GM12892 (cell line): ENCODE results near the gene CDIP1.

ENCODE experiments used
- POLR2A ChIP-seq: IDR thresholded peaks from 2 replicates; pipeline ENCODE4 v1.6.1; 2011; ENCODE audit warnings: low read depth, low read length, control low read depth
- POLR2AphosphoS5 ChIP-seq: IDR thresholded peaks from 2 replicates; pipeline ENCODE4 v1.6.1; 2011; ENCODE audit warnings: low read depth, low read length, control low read depth
- TAF1 ChIP-seq: IDR thresholded peaks from 2 replicates; pipeline ENCODE4 v1.6.1; 2011; ENCODE audit warnings: low read depth, mild to moderate bottlenecking, control low read depth, low read length, borderline replicate concordance

DNA sequence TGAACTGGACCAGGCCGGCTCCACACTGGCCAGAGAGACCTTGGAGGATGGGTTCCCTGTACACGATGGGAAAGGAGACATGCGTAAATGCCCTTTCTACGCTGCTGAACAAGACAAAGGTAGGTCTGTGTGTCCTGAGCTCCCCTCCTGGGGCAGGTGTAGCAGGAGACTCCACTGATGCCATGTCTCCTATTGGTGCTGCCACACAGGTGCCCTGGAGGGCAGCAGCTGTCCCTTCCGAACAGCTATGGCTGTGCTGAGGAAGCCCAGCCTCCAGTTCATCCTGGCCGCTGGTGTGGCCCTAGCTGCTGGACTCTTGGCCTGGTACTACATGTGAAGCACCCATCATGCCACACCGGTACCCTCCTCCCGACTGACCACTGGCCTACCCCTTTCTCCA lies 29.2 kb downstream of the CDIP1 start:
- no peak for TF ChIP-seq POLR2A
- TF ChIP-seq TAF1 = no peak
- no peak for TF ChIP-seq POLR2AphosphoS5
